Renal pelvis (tissue), 4 donors: ENCODE data around the gene GYS2. TPM values are rescaled to one million over a fixed set of nuclear protein-coding genes. Genes with fewer than 3 reads are reported as not detected.
"Not testable (repeated sequence)": the region's sequence is repeated elsewhere in the genome, so short reads cannot be mapped to it uniquely, and the experiment has no call there.

ENCODE experiments used
- DNase-seq: peaks from one replicate; pipeline ENCODE4 v3.0.0-alpha.2; 2013
- polyA plus RNA-seq, 3 donors: library from polyadenylated mRNA; unstranded; fragments of 120-200 nt; gene quantifications; one replicate each; pipeline ENCODE4 v1.2.1, GENCODE V29; 2013; ENCODE audit not compliant: insufficient read length in 3 of 3

The GYS2 gene
- polyA plus RNA-seq, 3 donors, result 0.08 to 0.11 TPM; not detected in 1

- no peak for DNase-seq
Observed at GRCh38 chr12:21602774-21603173, 1.9 kb downstream of the GYS2 start.

- no peak for DNase-seq
Observed at GRCh38 chr12:21600196-21600595, 4.5 kb downstream of the GYS2 start.

GRCh38 chr12:21599143-21599999, 5.3 kb downstream of the GYS2 start:
- no peak for DNase-seq

- DNase-seq, result no peak
Observed at GRCh38 chr12:21598651-21599050, 6.0 kb downstream of the GYS2 start.

GRCh38 chr12:21595356-21595755, 9.3 kb downstream of the GYS2 start:
- not testable (repeated sequence) for DNase-seq

- no peak for DNase-seq
Observed at GRCh38 chr12:21585485-21585884, 19.2 kb downstream of the GYS2 start.

- not testable (repeated sequence) for DNase-seq
Observed at GRCh38 chr12:21584403-21585182, 20.1 kb downstream of the GYS2 start.

- DNase-seq, result no peak
Observed at GRCh38 chr12:21583587-21583986, 21.1 kb downstream of the GYS2 start.

- DNase-seq, result no peak
Observed at GRCh38 chr12:21580748-21581516, 23.7 kb downstream of the GYS2 start.

- DNase-seq, result no peak
Observed at GRCh38 chr12:21577516-21577915, 27.1 kb downstream of the GYS2 start.

- DNase-seq, result no peak
Observed at GRCh38 chr12:21576431-21576830, 28.2 kb downstream of the GYS2 start.

GRCh38 chr12:21573733-21574358, 30.8 kb downstream of the GYS2 start:
- no peak for DNase-seq

- no peak for DNase-seq
Observed at GRCh38 chr12:21571046-21571445, 33.6 kb downstream of the GYS2 start.

GRCh38 chr12:21568115-21568514, 36.5 kb downstream of the GYS2 start:
- DNase-seq, result no peak

GRCh38 chr12:21566907-21567394, 37.7 kb downstream of the GYS2 start:
- DNase-seq, result no peak

GRCh38 chr12:21566223-21566906, 38.3 kb downstream of the GYS2 start:
- DNase-seq, result no peak

- DNase-seq, result no peak
Observed at GRCh38 chr12:21562859-21563258, 41.8 kb downstream of the GYS2 start.

GRCh38 chr12:21561158-21561557, 43.5 kb downstream of the GYS2 start:
- DNase-seq, result no peak

- no peak for DNase-seq
Observed at GRCh38 chr12:21559855-21560569, 44.6 kb downstream of the GYS2 start.

- no peak for DNase-seq
Observed at GRCh38 chr12:21558100-21558679, 46.5 kb downstream of the GYS2 start.
